HL-60 (cell line): ENCODE measurements around the gene TMEM94.

ENCODE experiments used
- DNase-seq, 2 experiments: peaks; one replicate each; pipeline ENCODE4 v3.0.0-alpha.2; 2010 to 2020; ENCODE audit warnings: low read depth in 1 of 2, low spot score in 1 of 2
- H3K27ac ChIP-seq: fragments of 250-450 bp; sonication (Bioruptor Pico); replicated peaks from 2 replicates; pipeline ENCODE4 v1.5.1; 2020; ENCODE audit warnings: mild to moderate bottlenecking, moderate library complexity
- H3K27me3 ChIP-seq: fragments of 250-450 bp; sonication (Bioruptor Pico); 2 replicates; pipeline ENCODE4 v1.5.1; 2021; ENCODE audit warnings: mild to moderate bottlenecking, moderate library complexity; ENCODE audit not compliant: insufficient read depth, poor library complexity, severe bottlenecking
- H3K4me3 ChIP-seq: replicated peaks from 2 replicates; pipeline ENCODE4 v1.5.1; 2011; ENCODE audit warnings: mild to moderate bottlenecking, control low read depth, low read length; ENCODE audit not compliant: insufficient read depth
- CTCF ChIP-seq: IDR thresholded peaks from one replicate; pipeline ENCODE4 v1.5.1; 2011; ENCODE audit warnings: low read length, control low read depth, inconsistent platforms; ENCODE audit not compliant: insufficient read depth
- GABPA ChIP-seq: IDR thresholded peaks from 2 replicates; pipeline ENCODE4 v1.6.1; 2012; ENCODE audit warnings: low read depth
- POLR2AphosphoS5 ChIP-seq: IDR thresholded peaks from 2 replicates; pipeline ENCODE4 v1.6.1; 2012; ENCODE audit warnings: low read depth
- REST ChIP-seq: IDR thresholded peaks from 2 replicates; pipeline ENCODE4 v1.6.1; 2012; ENCODE audit warnings: low read depth; ENCODE audit not compliant: insufficient replicate concordance
- SPI1 ChIP-seq: IDR thresholded peaks from 2 replicates; pipeline ENCODE4 v1.6.1; 2012; ENCODE audit warnings: low read depth, mild to moderate bottlenecking, borderline replicate concordance

TMEM94 gene

GRCh38 chr17:75540923-75541503 lies 84.6 kb downstream of the TMEM94 start:
- Histone ChIP-seq H3K4me3 (no peak overlapping the region), H3K27ac (no peak overlapping the region), H3K27me3 (no peaks in the 10 kb centered on the region)
- no peak for DNase-seq
- no peak for TF ChIP-seq POLR2AphosphoS5
- TF ChIP-seq REST, result no peak
- TF ChIP-seq GABPA, result no peak
- TF ChIP-seq SPI1, result no peak
- no peak for TF ChIP-seq CTCF

DNA sequence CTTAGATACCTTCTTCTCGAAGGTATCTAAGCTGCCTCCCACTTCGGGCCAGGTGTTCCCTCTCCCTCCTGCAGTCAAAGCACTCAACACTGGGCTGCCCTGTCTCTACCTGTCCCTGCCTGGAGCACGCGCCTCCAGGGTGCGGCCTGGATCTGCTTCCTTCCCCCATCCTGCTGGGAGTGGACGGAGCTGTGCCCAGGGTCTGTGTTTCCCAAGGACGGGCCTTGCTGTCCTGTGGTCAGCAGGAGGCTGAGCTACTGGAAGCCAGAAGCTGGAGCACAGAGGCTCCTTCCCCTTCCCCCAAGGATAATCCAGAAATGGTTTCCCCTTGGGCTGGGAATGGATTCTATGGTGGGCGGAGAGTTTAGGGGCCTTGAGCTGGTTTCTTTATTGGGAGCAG lies 85.8 kb downstream of the TMEM94 start:
- no peak overlapping the region for H3K4me3 ChIP-seq
- no peak for DNase-seq
- no peak overlapping the region for H3K27ac ChIP-seq
- TF ChIP-seq REST (no peak), GABPA (no peak), POLR2AphosphoS5 (no peak), SPI1 (no peak), CTCF (no peak)
- H3K27me3 ChIP-seq, result no peaks in the 10 kb centered on the region

- no peaks in the 10 kb centered on the region for H3K27me3 ChIP-seq
- H3K27ac ChIP-seq, result no peak overlapping the region
- H3K4me3 ChIP-seq, result no peak overlapping the region
- no peak for TF ChIP-seq CTCF
- no peak for TF ChIP-seq SPI1
- TF ChIP-seq GABPA, result no peak
- TF ChIP-seq REST, result no peak
- no peak for TF ChIP-seq POLR2AphosphoS5
- DNase-seq, result no peak
Measured at GRCh38 chr17:75542728-75543336, 86.4 kb downstream of the TMEM94 start.
